SK-N-MC (cell line): ENCODE measurements around the gene KCNJ9.

ENCODE experiments used
- EZH2 ChIP-seq: fragments of 200-600 bp; sonication (generic); IDR thresholded peaks from one replicate; pipeline ENCODE4 v1.6.1; 2017; ENCODE audit warnings: antibody characterized with exemption
- FOXP2 ChIP-seq: optimal IDR thresholded peaks from 2 replicates; pipeline ENCODE3; 2011; ENCODE audit warnings: mild to moderate bottlenecking, moderate library complexity; ENCODE audit not compliant: insufficient read depth; ENCODE audit errors: extremely low read length, control extremely low read depth
- POLR2AphosphoS5 ChIP-seq: IDR thresholded peaks from 2 replicates; pipeline ENCODE4 v1.6.1; 2012; ENCODE audit warnings: mild to moderate bottlenecking, low read depth, low read length, borderline replicate concordance

DNA sequence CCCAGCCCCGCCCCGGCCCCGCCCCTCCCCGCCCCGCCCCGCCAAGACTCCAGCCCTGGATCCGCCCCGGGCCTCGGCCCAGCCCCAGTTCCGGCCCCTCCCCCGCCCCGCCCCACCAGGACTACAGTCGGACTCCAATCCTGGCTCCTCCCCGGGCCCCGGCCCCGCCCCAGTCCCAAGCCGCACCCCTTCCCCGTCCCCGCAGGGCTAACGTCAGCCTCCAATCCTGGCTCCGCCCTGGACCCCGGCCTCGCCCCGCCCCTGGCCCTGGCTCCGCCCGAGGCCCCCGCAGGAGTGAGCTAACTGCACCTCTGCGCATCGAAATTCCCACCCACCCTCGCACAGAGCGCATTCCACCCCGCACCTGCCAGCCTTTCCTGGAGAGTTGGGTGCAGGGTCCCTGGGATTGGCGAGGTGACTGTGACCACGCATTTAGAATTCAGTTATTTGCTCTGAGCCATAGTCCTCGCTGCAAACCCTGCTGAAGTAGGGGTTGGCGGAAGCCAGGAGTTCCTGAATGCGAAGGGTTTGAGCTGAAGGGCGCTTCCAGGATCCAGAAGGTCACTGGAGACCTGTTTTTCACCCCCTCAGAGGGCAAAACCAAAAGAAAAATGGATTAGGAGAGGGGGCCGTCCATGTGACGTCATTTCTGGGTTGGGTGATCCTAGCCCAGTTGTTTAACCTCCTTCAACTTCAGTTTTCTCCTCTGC is 17.7 kb downstream of the KCNJ9 start:
- TF ChIP-seq EZH2 (no peak), POLR2AphosphoS5 (no peak), FOXP2 (no peak)
